KBM-7 (cell line): Measurements from ENCODE around the gene NCOA5.
A peak's percentile ranks its signal among the peaks of the same experiment; 100 is the strongest.

Experiments
- DNase-seq: peaks from one replicate; pipeline ENCODE4 v3.0.0-alpha.2; 2015
- in situ Hi-C: fragments of 300-500 bp; cut with MboI; formaldehyde crosslinking; loops from 2 replicates; pipeline ENCODE4 v1.14.3; 2020; ENCODE audit warnings: low sequenced_read_pairs, low pct_unique_long_range_greater_than_20kb, mixed read lengths

Gene NCOA5

GRCh38 chr20:46122516-46123481 is 33.0 kb upstream of the NCOA5 start:
- DNase-seq = no peak
- in situ Hi-C loops = no loop called here

GRCh38 chr20:46122071-46122470 is 32.3 kb upstream of the NCOA5 start:
- no peak for DNase-seq
- in situ Hi-C loops = no loop called here

- in situ Hi-C loops = no loop called here
- no peak for DNase-seq
Observed at GRCh38 chr20:46121184-46121930, 31.6 kb upstream of the NCOA5 start.

- no peak for DNase-seq
- in situ Hi-C loops = no loop called here
Observed at GRCh38 chr20:46120136-46120535, 30.4 kb upstream of the NCOA5 start.

- in situ Hi-C loops = no loop called here
- DNase-seq = no peak
Observed at GRCh38 chr20:46119547-46119946, 29.8 kb upstream of the NCOA5 start.

GRCh38 chr20:46119028-46119546 is 29.3 kb upstream of the NCOA5 start:
- in situ Hi-C loops = no loop called here

GRCh38 chr20:46118481-46119020 is 28.8 kb upstream of the NCOA5 start:
- in situ Hi-C loops = no loop called here

More at GRCh38 chr20:46119028-46119546, 29.3 kb upstream of the NCOA5 start:
- DNase-seq = peak; percentile 57

GRCh38 chr20:46117704-46118467 is 28.1 kb upstream of the NCOA5 start, which contains the start of gene CD40:
CD40 (plus strand) TSS chr20:46118314; CDS start chr20:46118344, 30 bp downstream.
- DNase-seq = peak; percentile 84
- in situ Hi-C loops = no loop called here

More at GRCh38 chr20:46118481-46119020, 28.8 kb upstream of the NCOA5 start:
- no peak for DNase-seq

- in situ Hi-C loops = no loop called here
- DNase-seq = no peak
Observed at GRCh38 chr20:46114449-46114848, 24.7 kb upstream of the NCOA5 start.

GRCh38 chr20:46113113-46113470 is 23.3 kb upstream of the NCOA5 start:
- no peak for DNase-seq
- in situ Hi-C loops = no loop called here

GRCh38 chr20:46112430-46113112 is 22.8 kb upstream of the NCOA5 start:
- in situ Hi-C loops = no loop called here
- DNase-seq = no peak

GRCh38 chr20:46111836-46112212 is 22.1 kb upstream of the NCOA5 start:
- DNase-seq = no peak
- in situ Hi-C loops = no loop called here

GRCh38 chr20:46111028-46111835 is 21.5 kb upstream of the NCOA5 start:
- in situ Hi-C loops = no loop called here
- DNase-seq = no peak

GRCh38 chr20:46108976-46109375 is 19.2 kb upstream of the NCOA5 start:
- in situ Hi-C loops = no loop called here
- no peak for DNase-seq

- in situ Hi-C loops = no loop called here
- peak; percentile 26 for DNase-seq
Observed at GRCh38 chr20:46108435-46108841, 18.7 kb upstream of the NCOA5 start.

GRCh38 chr20:46107061-46107460 is 17.3 kb upstream of the NCOA5 start:
- no peak for DNase-seq

GRCh38 chr20:46104262-46104661 is 14.5 kb upstream of the NCOA5 start:
- in situ Hi-C loops = no loop called here
- no peak for DNase-seq

More at GRCh38 chr20:46107061-46107460, 17.3 kb upstream of the NCOA5 start:
- in situ Hi-C loops = no loop called here

- in situ Hi-C loops = no loop called here
- no peak for DNase-seq
Observed at GRCh38 chr20:46102940-46103339, 13.2 kb upstream of the NCOA5 start.
